DOHH2 (cell line): ENCODE data around the gene DOP1A.

Experiments
- EZH2phosphoT487 ChIP-seq: fragments of 200-600 bp; sonication (generic); IDR thresholded peaks from 2 replicates; pipeline ENCODE4 v1.6.1; 2017; ENCODE audit warnings: borderline replicate concordance, mild to moderate bottlenecking, antibody characterized with exemption, low read length, moderate library complexity, mixed read lengths
- TF ChIP-seq, protein P1 (sequence below): fragments of 200-600 bp; sonication (generic); IDR thresholded peaks from one replicate; pipeline ENCODE4 v1.5.1; 2014; ENCODE audit warnings: antibody characterized with exemption, mild to moderate bottlenecking, low read depth, low read length; ENCODE audit not compliant: poor library complexity, severe bottlenecking

DNA sequence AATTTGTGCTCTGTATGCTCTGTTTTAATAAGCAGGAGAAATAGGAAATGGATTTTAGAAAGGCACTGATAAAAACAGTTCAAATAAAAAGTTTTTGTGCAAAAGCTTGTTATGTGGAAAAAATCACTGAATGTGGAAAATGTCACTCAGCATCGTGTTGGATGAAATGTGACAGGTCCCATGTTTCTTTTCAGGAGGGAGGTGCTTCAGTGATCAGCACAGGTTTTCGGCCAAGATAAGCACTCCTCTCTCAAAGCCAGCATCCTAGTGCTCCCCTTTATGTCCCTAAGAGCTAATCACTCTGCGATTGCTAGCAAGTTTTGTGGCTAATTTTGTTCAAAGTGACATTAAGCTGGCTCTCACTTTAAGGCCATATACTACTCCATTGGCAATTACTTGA, 13.8 kb upstream of the DOP1A start:
- TF ChIP-seq, protein P1, sequence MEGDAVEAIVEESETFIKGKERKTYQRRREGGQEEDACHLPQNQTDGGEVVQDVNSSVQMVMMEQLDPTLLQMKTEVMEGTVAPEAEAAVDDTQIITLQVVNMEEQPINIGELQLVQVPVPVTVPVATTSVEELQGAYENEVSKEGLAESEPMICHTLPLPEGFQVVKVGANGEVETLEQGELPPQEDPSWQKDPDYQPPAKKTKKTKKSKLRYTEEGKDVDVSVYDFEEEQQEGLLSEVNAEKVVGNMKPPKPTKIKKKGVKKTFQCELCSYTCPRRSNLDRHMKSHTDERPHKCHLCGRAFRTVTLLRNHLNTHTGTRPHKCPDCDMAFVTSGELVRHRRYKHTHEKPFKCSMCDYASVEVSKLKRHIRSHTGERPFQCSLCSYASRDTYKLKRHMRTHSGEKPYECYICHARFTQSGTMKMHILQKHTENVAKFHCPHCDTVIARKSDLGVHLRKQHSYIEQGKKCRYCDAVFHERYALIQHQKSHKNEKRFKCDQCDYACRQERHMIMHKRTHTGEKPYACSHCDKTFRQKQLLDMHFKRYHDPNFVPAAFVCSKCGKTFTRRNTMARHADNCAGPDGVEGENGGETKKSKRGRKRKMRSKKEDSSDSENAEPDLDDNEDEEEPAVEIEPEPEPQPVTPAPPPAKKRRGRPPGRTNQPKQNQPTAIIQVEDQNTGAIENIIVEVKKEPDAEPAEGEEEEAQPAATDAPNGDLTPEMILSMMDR: no peak
- TF ChIP-seq EZH2phosphoT487: no peak
